MCF 10A (cell line): ENCODE data around the gene TRIM66. TPM values are rescaled to one million over a fixed set of nuclear protein-coding genes. Genes with fewer than 3 reads are reported as not detected.

Experiments
- BruUV-seq: library from RNA; stranded (reverse); fragments of 400-500 nt; replicated peaks from 2 replicates; lab custom pipeline; 2021; lab: Mats Ljungman, UMichigan
- CTCF ChIA-PET: fragments of 300-600 bp; sonication (Branson Sonifier 250); formaldehyde crosslinking; extraction: SDS; loops from one replicate; lab custom pipeline; 2021; ENCODE audit warnings: antibody characterized with exemption, inconsistent platforms; lab: Yijun Ruan, JAX
- POLR2A ChIA-PET: fragments of 300-600, 350-650 bp; sonication (Branson Sonifier 250); formaldehyde crosslinking; extraction: SDS; loops from one replicate; lab custom pipeline; 2020; ENCODE audit warnings: antibody characterized with exemption, inconsistent platforms; lab: Yijun Ruan, JAX
- DNase-seq: peaks from one replicate; pipeline ENCODE4 v3.0.0-alpha.2; 2018; ENCODE audit not compliant: unreplicated experiment
- H3K27ac Mint-ChIP-seq: one replicate; pipeline ENCODE4 v1.8.0; 2022; ENCODE audit warnings: mild to moderate bottlenecking, low read depth, mixed read lengths; ENCODE audit not compliant: unreplicated experiment
- H3K27me3 Mint-ChIP-seq: one replicate; pipeline ENCODE4 v1.8.0; 2022; ENCODE audit warnings: mixed read lengths; ENCODE audit not compliant: insufficient read depth, unreplicated experiment
- H3K36me3 Mint-ChIP-seq: one replicate; pipeline ENCODE4 v1.8.0; 2022; ENCODE audit warnings: mild to moderate bottlenecking, moderate library complexity, mixed read lengths; ENCODE audit not compliant: insufficient read depth, unreplicated experiment
- H3K4me1 Mint-ChIP-seq: one replicate; pipeline ENCODE4 v1.8.0; 2022; ENCODE audit warnings: mixed read lengths; ENCODE audit not compliant: insufficient read depth, unreplicated experiment
- H3K4me3 Mint-ChIP-seq: one replicate; pipeline ENCODE4 v1.8.0; 2022; ENCODE audit warnings: mild to moderate bottlenecking, moderate library complexity, mixed read lengths; ENCODE audit not compliant: unreplicated experiment
- H3K9me3 Mint-ChIP-seq: one replicate; pipeline ENCODE4 v1.8.0; 2022; ENCODE audit warnings: mixed read lengths; ENCODE audit not compliant: unreplicated experiment
- CTCF ChIP-seq: fragments of 200-600 bp; IDR thresholded peaks from one replicate; pipeline ENCODE4 v1.8.0; 2022; ENCODE audit warnings: antibody characterized with exemption, mild to moderate bottlenecking; ENCODE audit not compliant: unreplicated experiment
- intact Hi-C: fragments of 100-400 bp; cut with micrococcal nuclease; formaldehyde crosslinking; loops from 2 replicates; pipeline ENCODE4 v1.14.1; 2022
- total RNA-seq: library from RNA; stranded (reverse); gene quantifications from 2 replicates; pipeline ENCODE4 v1.2.3, GENCODE V29; 2022

The TRIM66 gene
- total RNA-seq, 1 experiment from 2014 or later, result 27.3 TPM

DNA sequence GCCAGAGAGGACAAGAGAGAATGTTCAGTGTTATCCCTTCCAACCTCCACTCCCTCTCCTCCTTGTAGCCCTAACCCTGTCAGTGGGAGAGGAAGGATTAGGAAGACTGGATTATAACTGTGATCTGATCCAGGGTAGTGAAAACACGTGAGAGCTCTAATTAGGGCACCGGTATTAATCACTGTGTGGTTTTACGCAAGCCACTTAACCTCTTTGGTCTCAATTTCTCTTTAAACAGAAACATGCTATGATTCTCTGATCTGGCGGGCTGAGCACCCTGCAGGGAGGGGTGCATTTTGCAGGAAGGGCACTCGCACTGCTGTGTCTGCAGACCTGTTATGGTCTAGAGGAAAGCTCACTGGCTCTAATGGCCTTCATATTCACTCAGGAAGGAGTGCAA lies 11.7 kb upstream of the TRIM66 start:
- ChIA-PET CTCF (interaction anchor here (0.6 to 1.0 kb wide), 3 partner anchors 214 to 472 kb away, joined by 3 to 4 read pairs (median 3); no protein-coding TSS in a partner anchor), POLR2A (no interaction called here)
- Mint-ChIP-seq H3K9me3 (no peaks in the 10 kb centered on the region), H3K27me3 (no peaks in the 10 kb centered on the region), H3K36me3 (peaks cover 79% of the 10 kb centered on the region), H3K27ac (no peak overlapping the region), H3K4me3 (no peak overlapping the region), H3K4me1 (peaks cover 8% of the 10 kb centered on the region)
- TF ChIP-seq CTCF, result no peak
- intact Hi-C loops, result no loop called here
- no peak for DNase-seq
- no TSS peak for BruUV-seq

DNA sequence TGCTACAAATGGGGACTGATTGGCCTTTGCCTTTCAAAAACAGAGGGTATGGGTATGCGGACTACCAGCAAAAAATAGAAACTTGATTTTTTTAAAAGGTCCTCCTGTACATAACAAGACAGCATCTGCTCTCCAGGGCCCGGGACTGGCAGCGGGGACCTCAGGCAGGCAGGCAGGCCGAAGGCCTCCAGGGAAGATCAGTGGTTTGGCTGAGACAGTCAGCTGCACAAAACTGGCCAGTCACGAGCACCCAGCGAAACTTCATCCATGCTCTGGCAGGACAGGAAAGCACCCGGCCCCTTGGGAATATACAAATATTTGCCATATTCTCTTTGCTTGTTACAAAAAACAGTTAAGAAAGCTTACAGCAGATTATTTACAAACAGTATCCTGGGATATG lies 11.1 kb upstream of the TRIM66 start:
- CTCF ChIA-PET, result interaction anchor here (0.5 to 0.6 kb wide), 2 partner anchors 76 to 266 kb away, joined by 3 read pairs; no protein-coding TSS in a partner anchor
- POLR2A ChIA-PET, result interaction anchor here (1.1 kb wide), 1 partner anchor 10 kb away, joined by 3 read pairs; no protein-coding TSS in a partner anchor
- no peaks in the 10 kb centered on the region for H3K27me3 Mint-ChIP-seq

DNA sequence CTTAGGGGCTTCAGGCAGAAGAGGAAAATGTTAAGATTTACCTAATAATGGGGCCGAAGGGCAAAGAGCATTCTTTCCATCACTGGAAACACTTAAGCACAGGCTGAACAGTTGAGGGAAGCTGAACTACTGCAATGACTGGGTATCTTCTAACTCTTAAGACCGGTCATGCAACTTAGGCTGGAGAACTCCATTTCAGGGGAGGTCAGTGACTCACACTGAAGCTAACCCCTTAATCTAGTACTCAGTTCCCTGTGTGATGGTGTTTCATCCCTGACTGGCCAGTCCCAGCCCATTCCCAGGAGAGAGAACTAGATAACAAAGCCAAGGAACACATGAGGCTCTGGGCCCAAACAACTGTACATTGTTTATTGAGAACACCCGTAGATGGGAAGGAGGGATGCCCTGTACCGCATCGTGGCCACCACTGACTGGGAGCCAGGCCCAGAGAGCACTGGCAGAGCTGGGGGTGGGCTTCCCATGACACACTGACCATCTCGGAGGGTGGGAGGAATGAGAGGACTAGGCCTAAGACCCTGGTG lies 10.6 kb upstream of the TRIM66 start:
- H3K4me3 Mint-ChIP-seq, result no peak overlapping the region
- DNase-seq, result no peak
- CTCF ChIA-PET, result interaction anchor here (0.5 to 0.6 kb wide), 2 partner anchors 76 to 267 kb away, joined by 3 read pairs; no protein-coding TSS in a partner anchor
- no peak overlapping the region for H3K27ac Mint-ChIP-seq
- H3K36me3 Mint-ChIP-seq, result peaks cover 89% of the 10 kb centered on the region
- no peaks in the 10 kb centered on the region for H3K27me3 Mint-ChIP-seq
- POLR2A ChIA-PET, result interaction anchor here (1.1 kb wide), 1 partner anchor 10 kb away, joined by 3 read pairs; no protein-coding TSS in a partner anchor
- intact Hi-C loops, result no loop called here
- no TSS peak for BruUV-seq
- peaks cover 11% of the 10 kb centered on the region for H3K4me1 Mint-ChIP-seq
- H3K9me3 Mint-ChIP-seq, result no peaks in the 10 kb centered on the region
- no peak for TF ChIP-seq CTCF

More for the DNA sequence above, 11.1 kb upstream of the TRIM66 start:
- H3K4me3 Mint-ChIP-seq, result no peak overlapping the region
- H3K9me3 Mint-ChIP-seq, result no peaks in the 10 kb centered on the region
- H3K27ac Mint-ChIP-seq, result no peak overlapping the region
- peaks cover 85% of the 10 kb centered on the region for H3K36me3 Mint-ChIP-seq
- DNase-seq, result no peak
- intact Hi-C loops, result no loop called here
- H3K4me1 Mint-ChIP-seq, result peaks cover 8% of the 10 kb centered on the region
- BruUV-seq, result no TSS peak
- no peak for TF ChIP-seq CTCF

DNA sequence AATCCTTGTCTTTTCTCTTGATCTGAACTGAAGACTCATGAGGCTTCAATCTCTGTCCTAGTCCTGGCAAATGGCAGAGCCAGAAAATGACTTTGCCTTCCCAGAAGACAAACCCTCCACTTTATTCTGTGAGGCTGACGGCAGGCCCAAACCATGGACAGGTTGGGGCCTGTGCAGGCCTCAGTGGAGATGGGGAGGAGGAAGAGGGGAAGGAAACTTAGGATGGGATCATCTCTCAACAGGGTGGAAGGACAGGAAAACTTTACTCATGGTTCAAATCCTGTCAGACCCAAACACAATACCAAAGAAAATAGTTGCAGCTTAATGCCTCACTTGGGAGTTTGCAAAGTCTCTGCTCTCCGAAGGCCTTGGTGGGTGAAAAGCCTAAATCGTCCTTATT lies 10.0 kb upstream of the TRIM66 start:
- POLR2A ChIA-PET, result interaction anchor here (1.1 kb wide), 1 partner anchor 9 kb away, joined by 3 read pairs; no protein-coding TSS in a partner anchor
- H3K4me3 Mint-ChIP-seq, result no peak overlapping the region
- CTCF ChIA-PET, result no interaction called here
- H3K36me3 Mint-ChIP-seq, result peaks cover 92% of the 10 kb centered on the region
- no TSS peak for BruUV-seq
- H3K4me1 Mint-ChIP-seq, result peaks cover 16% of the 10 kb centered on the region
- TF ChIP-seq CTCF, result no peak
- intact Hi-C loops, result no loop called here
- no peaks in the 10 kb centered on the region for H3K9me3 Mint-ChIP-seq
- no peak overlapping the region for H3K27ac Mint-ChIP-seq
- no peaks in the 10 kb centered on the region for H3K27me3 Mint-ChIP-seq
- DNase-seq, result no peak
